HG02943 (cell line): ENCODE data around the gene MEIOSIN.
"Not testable (repeated sequence)": the region's sequence is repeated elsewhere in the genome, so short reads cannot be mapped to it uniquely, and the experiment has no call there.

Experiments
- ATAC-seq: cut with Tn5 transposase; IDR thresholded peaks from one replicate; pipeline ENCODE4 v1.9.1; 2021; ENCODE audit warnings: mild to moderate bottlenecking, low read depth, moderate library complexity; ENCODE audit not compliant: unreplicated experiment

MEIOSIN gene

DNA sequence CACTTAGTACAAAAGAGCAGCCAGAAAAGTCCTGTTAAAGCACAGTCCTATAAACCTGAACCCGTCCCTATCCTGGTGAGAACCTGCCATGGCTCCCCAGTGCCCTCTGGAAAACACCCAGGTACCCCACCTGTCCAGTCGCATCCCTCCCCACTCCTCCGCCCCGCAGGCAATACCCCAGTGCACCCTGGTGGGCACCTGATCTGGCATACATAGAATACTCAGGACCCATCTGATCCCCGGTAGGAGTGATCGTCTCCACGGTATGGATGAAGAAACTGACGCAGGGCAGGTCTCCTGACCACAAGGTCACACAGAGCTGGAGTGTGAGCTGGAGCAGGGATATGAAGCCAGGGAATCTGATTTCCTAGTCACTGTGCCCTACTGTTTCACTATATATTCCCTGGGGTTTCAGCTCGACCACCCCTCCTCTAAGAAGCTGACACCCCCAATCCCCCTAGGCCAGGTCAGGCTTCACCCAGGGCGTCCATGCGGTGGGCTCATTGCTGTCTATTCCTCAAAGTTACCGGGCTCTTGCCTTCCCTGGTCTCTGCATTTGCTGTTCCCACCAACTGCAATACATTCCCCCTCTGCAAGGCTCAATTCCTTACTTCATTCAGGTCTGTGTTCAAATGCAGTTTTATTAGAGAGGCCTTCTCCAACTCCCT is 15.1 kb upstream of the MEIOSIN start:
- no peak for ATAC-seq

GRCh38 chr19:45720065-45720464 is 13.2 kb upstream of the MEIOSIN start:
- ATAC-seq, result not testable (repeated sequence)

GRCh38 chr19:45728683-45729082 is 4.6 kb upstream of the MEIOSIN start:
- ATAC-seq, result not testable (repeated sequence)

DNA sequence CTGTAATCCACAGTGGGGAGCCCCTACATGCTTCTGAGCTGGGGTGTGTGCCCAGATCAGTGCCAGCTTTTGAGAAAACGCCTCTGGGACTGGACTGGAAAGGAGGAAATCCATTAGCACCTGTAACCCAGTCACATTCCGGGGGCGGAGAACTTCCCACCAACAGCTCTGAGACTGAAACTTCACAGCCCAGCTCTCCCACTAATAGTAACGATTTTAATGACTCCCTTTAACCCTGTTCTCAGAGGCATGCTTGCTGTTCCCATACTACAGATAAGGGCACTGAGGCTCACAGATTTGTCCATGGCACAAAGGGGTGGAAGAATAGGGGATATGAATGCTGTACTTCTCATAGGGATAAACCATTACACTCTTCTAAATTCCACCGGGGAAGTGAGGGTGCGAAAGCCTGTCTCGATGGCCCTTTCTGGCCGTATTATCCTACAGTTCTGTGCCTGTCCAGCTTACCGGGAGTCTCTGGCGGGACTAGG is 3.4 kb upstream of the MEIOSIN start:
- ATAC-seq, result no peak

DNA sequence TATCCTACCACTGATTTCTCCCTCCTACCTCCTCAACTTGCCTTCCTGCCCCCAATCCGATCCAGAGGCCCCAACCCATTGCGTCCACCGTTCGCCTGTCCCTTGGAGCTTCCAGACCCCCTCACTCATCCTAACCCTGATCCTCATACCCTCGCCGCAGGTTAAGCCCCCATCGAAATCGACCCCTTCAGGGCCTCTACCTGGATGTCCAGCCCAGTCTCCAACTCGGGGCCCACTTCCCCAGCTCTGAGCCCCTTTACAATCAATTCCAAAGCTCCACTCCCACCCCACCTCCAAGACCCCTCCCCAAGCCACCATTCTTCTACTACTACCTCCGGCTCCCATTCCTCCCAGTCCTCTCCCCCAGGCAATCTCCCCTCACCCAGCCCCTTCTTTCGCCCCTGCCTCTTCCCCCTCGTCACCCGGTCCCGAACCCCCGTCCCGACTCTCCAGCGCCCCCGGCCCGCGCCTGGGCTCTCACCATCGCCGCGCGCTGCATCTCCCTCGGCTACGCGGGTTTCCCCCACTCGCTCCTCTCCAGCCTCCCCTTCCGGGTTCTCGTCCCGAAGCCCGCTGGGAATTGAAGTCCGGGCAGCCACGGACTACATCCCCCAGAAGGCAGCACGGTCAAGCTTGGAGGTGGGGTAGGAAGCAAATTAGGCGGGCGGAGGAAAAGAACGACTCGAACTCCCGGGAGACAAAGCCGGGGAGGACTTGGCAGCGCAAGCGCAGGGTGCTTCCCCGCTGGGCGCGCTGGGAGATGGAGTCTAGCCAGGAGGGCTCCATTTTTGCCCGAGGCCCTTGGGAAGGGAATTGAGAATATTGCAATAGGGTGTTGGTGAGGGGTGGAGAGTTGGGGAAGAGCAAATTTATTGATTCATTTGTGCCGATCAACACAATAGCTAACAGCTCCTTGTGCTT is 2.6 kb upstream of the MEIOSIN start, which contains the start of gene FBXO46:
Gene FBXO46, minus strand, starts transcription at position 529 of the 921 bp plus-strand sequence. CDS start 17,401 bp downstream, outside the sequence.
- ATAC-seq, result peak; percentile 78

DNA sequence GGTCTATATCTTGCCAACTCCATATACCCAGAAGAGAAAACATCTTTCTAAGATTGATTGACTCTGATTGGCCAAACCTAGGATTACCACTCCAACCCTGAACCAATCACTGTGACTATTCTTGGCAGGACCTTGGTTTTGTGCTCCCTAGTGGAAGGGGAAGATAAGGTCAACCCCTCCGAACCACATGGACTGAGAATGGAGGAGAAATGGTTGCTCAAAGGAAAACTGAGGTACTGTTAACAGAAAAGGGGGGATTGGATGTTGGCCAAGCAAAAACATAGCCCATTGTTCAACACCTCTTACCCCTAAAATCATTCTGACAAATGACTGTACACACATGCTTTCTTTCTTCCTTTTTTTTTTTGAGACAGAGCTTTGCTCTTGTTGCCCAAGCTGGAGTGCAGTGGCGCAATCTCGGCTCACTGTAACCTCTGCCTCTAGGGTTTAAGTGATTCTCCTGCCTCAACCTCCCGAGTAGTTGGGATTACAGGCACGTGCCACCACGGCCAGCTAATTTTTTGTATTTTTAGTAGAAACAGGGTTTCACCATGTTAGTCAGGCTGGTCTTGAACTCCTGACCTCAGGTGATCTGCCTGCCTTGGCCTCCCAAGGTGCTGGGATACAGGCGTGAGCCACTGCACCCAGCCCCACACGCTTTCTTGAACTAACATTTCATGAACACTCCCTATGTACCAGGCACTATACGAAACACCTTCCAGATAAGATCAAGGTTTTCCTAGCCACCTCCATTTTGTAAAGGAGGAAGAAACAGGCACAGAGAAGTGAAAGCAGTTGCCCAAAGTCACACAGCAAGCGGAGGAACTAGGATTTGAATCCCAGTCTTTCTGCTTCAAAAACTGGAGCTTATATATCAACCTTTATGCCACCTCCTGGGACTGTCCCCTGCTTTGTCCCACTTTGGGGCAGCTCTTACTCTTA is 6.5 kb downstream of the MEIOSIN start:
- ATAC-seq, result no peak

- no peak for ATAC-seq
Measured at GRCh38 chr19:45742969-45743368, 9.7 kb downstream of the MEIOSIN start.

DNA sequence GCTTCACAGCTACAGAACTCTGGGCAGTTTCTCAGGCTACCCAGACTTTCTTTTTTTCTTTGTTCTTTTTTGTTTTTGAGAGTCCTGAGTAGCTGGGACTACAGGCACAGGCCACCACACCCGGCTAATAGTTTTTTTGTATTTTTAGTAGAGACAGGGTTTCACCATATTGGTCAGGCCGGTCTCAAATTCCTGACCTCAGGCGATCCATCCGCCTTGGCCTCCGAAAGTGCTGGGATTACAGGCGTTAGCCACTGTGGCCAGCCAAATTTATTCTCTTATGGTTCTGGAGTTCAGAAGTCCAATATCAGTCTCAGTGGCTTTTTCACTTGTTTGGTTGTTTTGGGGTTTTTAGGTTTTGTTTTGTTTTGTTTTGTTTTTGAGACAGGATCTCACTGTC is 12.4 kb downstream of the MEIOSIN start:
- no peak for ATAC-seq

GRCh38 chr19:45746866-45747265 is 13.6 kb downstream of the MEIOSIN start:
- ATAC-seq, result no peak

DNA sequence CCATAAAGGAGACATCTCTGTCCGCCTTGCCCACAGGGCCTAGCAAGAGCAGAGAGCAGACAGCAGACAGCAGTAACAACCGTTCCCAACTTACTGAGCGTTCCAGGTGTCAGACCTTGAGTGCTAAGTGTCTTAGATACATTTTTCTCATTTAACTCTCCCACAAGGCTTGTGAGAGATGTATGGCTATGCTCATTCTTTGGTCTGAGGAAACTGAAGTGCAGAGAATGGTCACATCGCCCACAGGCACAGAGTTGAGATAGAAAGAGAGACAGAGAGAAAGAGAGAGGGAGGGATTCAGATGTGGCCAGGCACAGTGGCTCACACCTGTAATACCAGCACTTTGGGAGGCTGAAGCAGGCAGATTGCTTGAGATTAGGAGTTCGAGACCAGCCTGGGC is 14.3 kb downstream of the MEIOSIN start:
- ATAC-seq, result no peak

DNA sequence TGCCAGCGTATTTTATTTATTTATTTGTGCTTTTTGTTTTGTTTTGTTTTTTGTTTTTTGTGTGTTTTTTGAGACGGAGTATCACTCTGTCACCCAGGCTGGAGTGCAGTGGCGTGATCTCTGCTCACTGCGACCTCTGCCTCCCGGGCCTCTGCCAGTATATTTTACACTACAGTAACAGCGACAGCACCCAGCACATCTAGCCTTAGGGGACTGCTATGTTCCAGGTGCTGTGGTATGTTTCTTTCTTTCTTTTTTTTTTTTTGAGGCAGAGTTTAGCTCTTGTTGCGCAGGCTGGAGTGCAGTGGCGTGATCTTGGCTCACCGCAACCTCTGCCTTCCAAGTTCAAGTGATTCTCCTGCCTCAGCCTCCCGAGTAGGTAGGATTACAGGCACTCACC is 18.2 kb downstream of the MEIOSIN start:
- ATAC-seq, result not testable (repeated sequence)

DNA sequence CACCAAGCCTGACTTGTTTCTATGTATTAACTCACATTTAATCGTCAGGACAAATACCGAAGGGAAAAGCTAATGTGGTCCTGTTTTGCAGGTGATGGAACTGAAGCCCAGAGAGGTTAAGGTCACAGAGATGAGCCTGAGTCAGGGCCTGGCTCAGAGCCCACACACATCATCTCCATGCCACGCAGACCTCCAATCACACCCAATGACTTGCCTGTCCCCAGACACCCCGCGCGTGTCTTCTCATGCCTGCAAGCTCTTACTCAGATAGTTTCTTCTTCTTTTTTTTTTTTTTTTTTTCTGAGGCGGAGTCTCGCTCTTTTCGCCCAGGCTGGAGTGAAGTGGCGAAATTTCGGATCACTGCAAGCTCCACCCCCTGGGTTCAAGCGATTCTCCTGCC is 19.4 kb downstream of the MEIOSIN start:
- ATAC-seq, result no peak

- ATAC-seq, result no peak
Measured at GRCh38 chr19:45753548-45753947, 20.3 kb downstream of the MEIOSIN start.

- ATAC-seq, result no peak
Measured at GRCh38 chr19:45754323-45754722, 21.1 kb downstream of the MEIOSIN start.

- ATAC-seq, result no peak
Measured at GRCh38 chr19:45757695-45758094, 24.5 kb downstream of the MEIOSIN start.

DNA sequence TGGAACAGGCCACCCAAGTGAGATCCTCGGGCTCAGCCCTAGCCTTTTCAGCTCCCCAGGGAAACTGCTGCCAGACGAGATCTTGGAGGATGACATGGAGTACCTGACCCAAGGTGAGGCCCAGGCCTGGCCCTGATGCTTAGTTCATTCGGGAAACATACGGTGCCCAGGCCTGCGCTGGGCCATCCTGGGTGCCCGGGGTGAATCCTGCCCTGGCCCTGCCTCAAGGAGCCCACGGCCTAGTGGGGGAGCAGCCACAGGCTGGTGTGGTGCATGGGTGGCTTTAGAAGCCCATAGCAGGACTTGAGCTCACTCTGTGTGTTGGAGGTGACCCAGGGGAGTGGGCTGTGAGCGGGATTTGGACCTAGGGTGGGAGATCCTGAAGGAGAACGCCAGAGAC is 25.7 kb downstream of the MEIOSIN start:
- ATAC-seq, result no peak

DNA sequence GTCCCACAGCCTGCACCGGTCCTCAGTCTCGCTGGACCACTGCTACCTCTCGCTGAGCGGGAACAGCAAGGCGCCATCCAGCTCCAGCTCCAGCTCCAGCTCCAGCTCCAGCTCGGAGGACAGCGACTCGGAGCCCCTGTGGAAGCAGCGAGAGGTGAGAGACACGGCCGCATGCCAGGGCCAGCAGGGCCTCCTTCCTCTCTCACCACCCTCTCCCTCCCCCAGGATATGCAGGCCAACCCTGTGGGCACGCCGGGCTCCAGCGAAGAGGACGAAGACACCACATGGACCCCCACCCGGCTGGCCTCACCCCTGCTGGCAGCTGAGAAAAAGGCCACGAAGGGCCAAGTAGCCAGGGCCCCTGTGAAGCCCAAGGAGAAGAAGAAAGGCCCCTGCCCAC is 28.5 kb downstream of the MEIOSIN start:
- no peak for ATAC-seq

DNA sequence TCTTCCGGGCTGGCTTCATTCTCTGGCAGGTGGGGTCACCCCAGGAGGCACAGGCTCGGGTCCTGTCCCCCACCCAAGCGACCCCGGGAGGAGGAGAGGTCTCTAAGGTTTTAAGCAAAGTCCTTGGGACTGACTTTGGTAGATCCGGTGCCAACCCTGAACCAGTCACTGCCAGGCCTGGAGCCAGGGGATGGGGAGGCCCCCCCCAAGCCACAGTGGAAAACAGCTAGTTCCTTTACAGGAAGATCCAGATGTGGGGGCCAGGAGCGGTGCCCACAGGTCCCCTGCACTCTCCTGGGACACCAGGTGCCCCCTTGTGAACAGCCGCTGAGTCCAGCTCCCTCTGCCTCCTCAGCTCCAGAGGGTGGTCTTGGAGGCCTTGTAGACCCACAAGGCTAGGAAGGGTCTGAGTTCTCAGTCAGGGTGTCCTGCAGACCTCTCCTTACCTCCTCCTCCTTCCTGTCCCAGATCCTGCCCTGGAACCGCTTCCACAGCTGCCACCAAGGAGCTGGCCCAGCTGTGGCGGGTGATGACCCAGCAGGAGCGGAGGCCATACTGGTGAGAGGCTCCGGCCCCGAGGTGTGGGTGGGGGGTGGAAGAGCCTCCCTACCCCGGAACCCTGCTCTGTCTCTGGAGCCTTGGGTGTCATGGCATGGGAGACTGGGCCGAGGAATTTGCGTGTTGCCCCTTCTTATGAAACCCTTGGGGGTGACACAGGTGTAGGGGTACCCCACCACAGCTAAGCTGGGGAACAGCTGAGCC is 29.8 kb downstream of the MEIOSIN start:
- ATAC-seq, result no peak

GRCh38 chr19:45763691-45764294 is 30.6 kb downstream of the MEIOSIN start:
- no peak for ATAC-seq
